OCI-LY1 (cell line): ENCODE data around the gene TMEM53.

Experiments
- EZH2 ChIP-seq: fragments of 200-600 bp; sonication (generic), shearing (Covaris generic); IDR thresholded peaks from 2 replicates; pipeline ENCODE4 v1.8.0; 2017; ENCODE audit warnings: borderline replicate concordance, mixed run types, mild to moderate bottlenecking, antibody characterized with exemption, low read length, moderate library complexity, mixed read lengths
- TF ChIP-seq, protein P1 (sequence below): fragments of 200-600 bp; sonication (generic), shearing (Covaris generic); IDR thresholded peaks from 2 replicates; pipeline ENCODE4 v1.5.1; 2017; ENCODE audit warnings: mild to moderate bottlenecking, antibody characterized with exemption, low read length, moderate library complexity, mixed read lengths

DNA sequence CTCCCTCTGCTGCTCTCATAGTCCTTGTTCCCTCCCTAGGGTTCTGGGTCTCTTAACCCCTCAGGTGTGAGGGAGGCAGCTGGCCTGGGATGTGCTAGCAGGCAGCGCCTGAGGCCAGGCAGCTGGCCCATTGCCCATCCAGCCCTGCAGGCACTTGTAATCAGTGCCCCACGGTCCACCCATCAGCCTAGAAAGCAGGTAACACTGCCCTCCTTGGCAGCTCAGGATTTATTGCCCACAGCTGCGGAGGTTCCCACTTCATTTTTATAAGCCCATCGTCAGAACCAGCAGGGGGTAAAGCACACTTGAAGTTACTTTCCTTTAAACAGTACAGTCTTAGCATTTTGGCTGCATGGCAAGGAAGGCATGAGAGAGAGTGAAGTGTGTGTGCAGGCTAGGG lies 70.6 kb downstream of the TMEM53 start:
- TF ChIP-seq, protein P1, sequence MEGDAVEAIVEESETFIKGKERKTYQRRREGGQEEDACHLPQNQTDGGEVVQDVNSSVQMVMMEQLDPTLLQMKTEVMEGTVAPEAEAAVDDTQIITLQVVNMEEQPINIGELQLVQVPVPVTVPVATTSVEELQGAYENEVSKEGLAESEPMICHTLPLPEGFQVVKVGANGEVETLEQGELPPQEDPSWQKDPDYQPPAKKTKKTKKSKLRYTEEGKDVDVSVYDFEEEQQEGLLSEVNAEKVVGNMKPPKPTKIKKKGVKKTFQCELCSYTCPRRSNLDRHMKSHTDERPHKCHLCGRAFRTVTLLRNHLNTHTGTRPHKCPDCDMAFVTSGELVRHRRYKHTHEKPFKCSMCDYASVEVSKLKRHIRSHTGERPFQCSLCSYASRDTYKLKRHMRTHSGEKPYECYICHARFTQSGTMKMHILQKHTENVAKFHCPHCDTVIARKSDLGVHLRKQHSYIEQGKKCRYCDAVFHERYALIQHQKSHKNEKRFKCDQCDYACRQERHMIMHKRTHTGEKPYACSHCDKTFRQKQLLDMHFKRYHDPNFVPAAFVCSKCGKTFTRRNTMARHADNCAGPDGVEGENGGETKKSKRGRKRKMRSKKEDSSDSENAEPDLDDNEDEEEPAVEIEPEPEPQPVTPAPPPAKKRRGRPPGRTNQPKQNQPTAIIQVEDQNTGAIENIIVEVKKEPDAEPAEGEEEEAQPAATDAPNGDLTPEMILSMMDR, result no peak
- TF ChIP-seq EZH2, result no peak
